GM19372 (cell line): Measurements from ENCODE around the gene HIF3A.
"Not testable (repeated sequence)": the region's sequence is repeated elsewhere in the genome, so short reads cannot be mapped to it uniquely, and the experiment has no call there.

Experiments used
- ATAC-seq: cut with Tn5 transposase; IDR thresholded peaks from one replicate; pipeline ENCODE4 v1.9.1; 2021; ENCODE audit warnings: mild to moderate bottlenecking, low read depth, moderate library complexity; ENCODE audit not compliant: unreplicated experiment

Gene HIF3A

GRCh38 chr19:46353730-46354528 lies 57.1 kb downstream of the HIF3A start:
- no peak for ATAC-seq

GRCh38 chr19:46355234-46356148 lies 58.6 kb downstream of the HIF3A start:
- ATAC-seq = no peak

GRCh38 chr19:46356149-46357055 lies 59.6 kb downstream of the HIF3A start:
- no peak for ATAC-seq

- ATAC-seq = no peak
Observed at GRCh38 chr19:46357846-46358583, 61.2 kb downstream of the HIF3A start.

- ATAC-seq = no peak
Observed at GRCh38 chr19:46361915-46362314, 65.1 kb downstream of the HIF3A start.

- ATAC-seq = no peak
Observed at GRCh38 chr19:46364359-46364758, 67.5 kb downstream of the HIF3A start.

GRCh38 chr19:46365561-46365960 lies 68.7 kb downstream of the HIF3A start:
- ATAC-seq = no peak

- ATAC-seq = no peak
Observed at GRCh38 chr19:46366620-46367292, 69.9 kb downstream of the HIF3A start.

- ATAC-seq = no peak
Observed at GRCh38 chr19:46367426-46367825, 70.6 kb downstream of the HIF3A start.

- ATAC-seq = no peak
Observed at GRCh38 chr19:46368116-46368515, 71.3 kb downstream of the HIF3A start.

- ATAC-seq = no peak
Observed at GRCh38 chr19:46369817-46370216, 73.0 kb downstream of the HIF3A start.

- ATAC-seq = no peak
Observed at GRCh38 chr19:46371371-46371901, 74.6 kb downstream of the HIF3A start.

GRCh38 chr19:46372901-46373490 lies 76.2 kb downstream of the HIF3A start:
- no peak for ATAC-seq

- no peak for ATAC-seq
Observed at GRCh38 chr19:46373491-46374359, 76.9 kb downstream of the HIF3A start.

- ATAC-seq = no peak
Observed at GRCh38 chr19:46374536-46375475, 78.0 kb downstream of the HIF3A start.

- not testable (repeated sequence) for ATAC-seq
Observed at GRCh38 chr19:46375476-46376067, 78.7 kb downstream of the HIF3A start.
